HG03159 (cell line): ENCODE measurements around the gene CDK5R1.
"Not testable (repeated sequence)": the region's sequence is repeated elsewhere in the genome, so short reads cannot be mapped to it uniquely, and the experiment has no call there.

ENCODE experiments used
- ATAC-seq: cut with Tn5 transposase; IDR thresholded peaks from one replicate; pipeline ENCODE4 v1.9.1; 2021; ENCODE audit warnings: mild to moderate bottlenecking, moderate library complexity; ENCODE audit not compliant: unreplicated experiment

The CDK5R1 gene

DNA sequence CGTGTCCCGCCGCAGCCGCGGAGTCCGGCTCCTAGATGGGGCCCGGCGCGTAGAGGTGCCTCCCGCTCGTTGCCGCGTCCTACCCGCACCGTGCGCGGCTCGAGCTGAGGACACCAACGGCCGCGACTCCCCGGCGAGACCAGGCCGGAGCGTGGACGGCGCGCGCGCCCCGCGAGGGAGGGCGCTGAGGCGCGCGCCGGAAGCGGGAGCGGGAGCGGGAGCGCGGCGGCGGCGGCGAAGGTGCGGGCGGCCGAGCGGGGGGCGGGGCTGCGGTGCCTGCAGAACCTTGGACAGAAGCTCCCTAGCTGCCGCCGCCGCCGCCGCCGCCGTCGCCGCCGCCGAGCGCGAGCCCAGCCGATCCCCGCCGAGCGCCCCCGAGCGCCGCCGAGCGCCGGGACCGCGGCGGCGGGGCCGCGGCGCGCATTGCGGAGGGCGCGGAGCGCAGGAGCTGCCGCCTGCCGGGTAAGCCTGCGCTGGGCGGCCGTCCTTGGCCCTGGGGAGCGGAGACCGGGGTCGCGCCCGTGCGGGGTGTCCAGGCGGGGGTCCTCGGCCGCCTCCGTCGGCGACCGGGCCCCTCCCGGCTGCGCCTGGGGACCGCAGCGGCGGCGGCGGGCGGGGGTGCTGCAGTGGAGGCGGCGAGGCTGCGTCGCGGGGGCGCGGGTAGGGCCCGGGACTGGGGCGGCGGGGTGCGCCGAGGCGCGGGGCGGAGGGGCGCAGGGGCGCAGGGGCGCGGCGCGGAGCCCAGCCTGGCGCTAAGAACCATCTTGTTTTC, at the start of gene CDK5R1:
TSS of gene CDK5R1 (plus strand) at position 293 of the 772 bp plus-strand sequence. CDS start 628 bp downstream, outside the sequence.
- peak; percentile 43 for ATAC-seq

DNA sequence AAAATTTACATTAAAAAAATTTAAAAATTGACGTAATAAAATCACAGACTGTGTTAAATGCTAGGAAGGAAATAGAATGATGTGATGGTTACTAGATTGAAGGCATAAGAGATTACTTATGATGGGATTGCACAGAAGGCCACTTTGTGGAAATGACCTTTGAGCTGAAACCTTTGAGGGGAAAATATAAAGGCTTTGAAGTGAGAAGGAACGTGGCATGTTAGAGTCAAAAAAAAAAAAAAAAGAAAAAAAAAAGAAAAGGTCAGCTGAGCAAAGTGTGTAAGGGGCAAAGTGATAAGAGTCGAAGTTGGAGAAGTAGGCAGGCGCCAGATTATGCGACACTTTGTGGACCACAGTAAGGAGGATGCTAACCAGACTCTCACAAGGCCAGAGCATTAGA, 46.1 kb upstream of the CDK5R1 start:
- ATAC-seq = no peak

DNA sequence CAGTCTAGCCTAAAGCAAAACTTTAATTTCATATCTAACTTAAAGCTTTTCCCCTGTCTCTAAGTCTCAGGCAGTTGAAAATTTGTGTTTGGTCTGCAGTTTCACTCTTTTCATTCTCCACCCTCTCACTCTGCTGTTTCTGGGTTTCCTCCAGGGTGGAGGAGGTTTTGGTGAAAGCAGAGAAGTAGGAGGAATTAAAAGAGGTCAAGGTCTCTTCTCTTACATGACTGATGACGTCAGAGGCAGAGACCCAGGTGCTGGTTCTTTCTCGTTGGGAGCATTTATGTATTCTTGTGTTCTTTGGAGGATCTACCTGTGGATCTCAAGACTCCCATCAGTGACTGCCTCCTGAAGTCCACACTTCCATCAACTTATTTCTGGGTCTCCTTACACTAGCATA, 44.9 kb upstream of the CDK5R1 start:
- no peak for ATAC-seq

DNA sequence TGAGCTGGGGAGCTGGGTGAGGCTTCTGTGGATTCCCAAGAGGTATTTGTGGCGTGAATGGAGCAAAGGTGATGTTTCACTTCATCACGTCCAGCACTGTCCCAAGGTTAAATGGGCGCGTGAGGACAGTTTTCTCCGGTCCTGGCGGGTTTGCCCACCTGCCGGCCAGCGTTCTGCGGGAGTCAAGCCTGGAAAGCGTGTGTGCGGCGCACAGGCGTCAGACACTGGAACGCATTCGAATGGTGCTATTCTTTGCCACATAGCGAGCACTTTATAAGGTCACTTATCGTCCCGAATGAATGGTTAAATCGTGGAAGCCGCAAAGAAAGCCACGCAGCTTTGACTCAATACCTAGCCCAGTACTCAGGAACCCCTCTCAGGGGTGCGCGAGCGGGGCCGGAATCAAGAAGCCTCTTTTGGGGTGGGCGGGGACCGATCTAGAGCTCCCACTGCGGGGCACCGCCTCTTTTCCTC, 42.9 kb upstream of the CDK5R1 start:
- ATAC-seq = no peak

DNA sequence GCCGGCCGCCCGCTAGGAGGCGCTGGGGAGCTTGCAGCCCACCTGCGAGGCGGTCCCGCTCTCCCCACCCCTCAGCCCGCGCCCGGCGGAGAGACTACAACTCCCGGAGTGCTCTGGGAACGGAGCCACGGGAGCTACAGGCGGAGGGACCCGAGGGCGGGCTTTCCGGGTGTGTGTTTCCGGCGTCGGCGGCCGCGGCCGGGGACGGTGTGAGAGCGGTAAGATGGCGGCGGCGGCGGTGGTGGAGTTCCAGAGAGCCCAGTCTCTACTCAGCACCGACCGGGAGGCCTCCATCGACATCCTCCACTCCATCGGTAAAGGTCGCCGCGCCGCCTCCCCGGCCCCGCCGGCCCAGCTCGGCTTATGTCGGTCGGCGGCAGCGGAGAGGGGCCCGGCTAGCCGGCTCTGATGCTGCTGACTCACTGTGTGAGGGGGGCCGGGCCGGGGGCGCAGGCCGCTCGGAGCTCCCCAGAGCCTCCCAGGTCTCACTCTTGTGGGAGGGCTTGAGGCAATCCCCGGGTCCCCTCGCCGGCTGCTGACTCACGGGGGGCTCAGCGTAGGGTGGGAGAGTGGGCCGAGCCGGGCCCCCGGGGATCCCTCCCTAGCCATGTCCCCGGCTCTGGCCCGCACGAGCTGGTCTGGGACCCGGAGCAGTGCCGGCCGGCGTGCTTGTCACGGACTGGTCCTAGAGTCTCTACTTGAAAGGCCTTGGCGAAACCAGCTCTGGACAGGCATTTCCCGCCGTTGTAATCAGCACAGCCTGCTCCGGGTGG, 42.3 kb upstream of the CDK5R1 start, which contains the start of gene PSMD11:
TSS of gene PSMD11 (plus strand) at position 210 of the 773 bp plus-strand sequence. CDS start at position 224, 14 bp downstream.
- ATAC-seq = peak; percentile 92

DNA sequence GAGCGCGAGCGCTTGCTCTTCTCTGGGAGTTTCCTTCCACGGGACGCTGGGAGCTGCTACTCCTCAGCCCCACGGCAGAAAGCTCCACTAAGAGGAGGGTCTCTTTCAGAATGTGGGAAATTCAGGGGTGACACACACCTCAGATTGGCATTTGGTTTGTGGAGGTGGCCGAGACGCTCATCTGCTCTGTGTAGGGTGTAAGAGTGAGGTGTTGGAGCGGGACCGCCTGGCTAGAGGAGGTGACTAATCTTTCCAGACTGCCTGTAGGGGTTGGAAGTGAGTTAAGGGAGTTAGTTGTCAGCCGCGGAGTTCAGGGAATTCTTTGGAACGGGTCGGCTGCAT, 41.7 kb upstream of the CDK5R1 start:
- no peak for ATAC-seq

DNA sequence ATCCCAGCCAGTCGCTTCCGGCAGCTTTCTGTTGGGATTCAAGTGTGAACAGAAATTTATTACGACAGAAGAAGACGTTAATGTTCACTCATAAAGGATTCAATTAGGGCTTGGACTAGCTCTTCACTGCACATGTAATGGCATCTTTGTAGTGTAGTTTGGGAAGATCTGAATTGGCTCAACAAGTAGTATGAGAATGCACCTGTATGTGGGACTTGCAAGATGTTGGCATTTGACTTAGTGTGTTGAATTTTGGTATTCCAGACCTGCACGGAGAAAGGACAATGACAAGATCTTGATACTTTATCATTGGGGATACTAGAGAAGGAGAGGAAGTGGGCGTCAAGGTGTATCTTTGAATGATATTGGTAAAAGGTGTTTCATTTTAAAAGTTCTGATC, 41.3 kb upstream of the CDK5R1 start:
- ATAC-seq = no peak

DNA sequence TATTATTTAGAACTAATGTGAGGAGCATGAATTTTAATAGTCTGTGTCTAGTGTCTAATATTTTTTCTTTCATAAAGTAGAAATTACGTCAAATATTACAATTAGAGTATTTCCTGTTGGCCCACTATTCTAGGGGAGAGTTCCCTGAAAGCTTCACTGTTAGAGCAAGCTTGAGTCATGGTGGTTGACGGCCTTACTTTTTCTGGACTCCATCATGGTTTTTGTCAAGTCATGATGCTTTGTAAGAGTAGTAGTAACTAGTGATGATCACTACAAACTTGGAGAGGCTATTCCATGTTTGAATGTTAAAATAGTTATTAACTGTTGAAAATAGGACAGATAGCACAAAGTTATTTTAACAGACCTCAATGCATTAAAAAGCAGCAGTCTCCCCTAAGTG, 40.8 kb upstream of the CDK5R1 start:
- no peak for ATAC-seq

DNA sequence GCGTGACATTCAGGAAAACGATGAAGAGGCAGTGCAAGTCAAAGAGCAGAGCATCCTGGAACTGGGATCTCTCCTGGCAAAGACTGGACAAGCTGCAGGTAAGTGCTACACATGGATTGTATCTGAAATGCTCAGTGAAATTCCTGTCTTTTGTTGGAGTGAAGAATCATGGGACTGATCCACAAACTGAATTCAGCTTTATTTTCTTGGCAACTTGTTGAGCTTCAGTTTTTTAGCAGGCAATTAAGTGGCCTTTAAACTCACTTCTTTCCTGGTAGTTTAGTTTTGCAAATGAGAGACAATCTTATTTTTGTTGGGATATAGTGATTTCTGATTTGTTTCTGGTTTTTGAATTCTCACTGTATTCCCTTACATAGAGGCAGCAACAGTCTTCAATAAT, 39.8 kb upstream of the CDK5R1 start:
- no peak for ATAC-seq

DNA sequence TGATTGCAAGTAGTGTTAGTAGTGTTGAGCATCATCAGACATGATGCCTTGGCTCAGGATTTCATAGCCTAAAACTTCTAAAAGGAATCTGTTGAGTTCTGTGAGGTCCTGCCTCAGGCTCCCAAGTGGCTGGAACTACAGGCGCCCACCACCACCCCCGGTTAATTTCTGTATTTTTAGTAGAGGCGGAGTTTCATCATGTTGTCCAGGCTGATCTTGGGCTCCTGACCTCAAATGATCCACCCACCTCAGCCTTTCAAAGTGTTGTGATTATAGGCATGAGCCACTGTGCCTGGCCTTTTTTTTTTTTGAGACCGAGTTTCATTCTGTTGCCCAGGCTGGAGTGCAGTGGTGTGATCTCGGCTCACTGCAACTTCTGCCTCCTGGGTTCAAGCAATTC, 36.8 kb upstream of the CDK5R1 start:
- no peak for ATAC-seq

DNA sequence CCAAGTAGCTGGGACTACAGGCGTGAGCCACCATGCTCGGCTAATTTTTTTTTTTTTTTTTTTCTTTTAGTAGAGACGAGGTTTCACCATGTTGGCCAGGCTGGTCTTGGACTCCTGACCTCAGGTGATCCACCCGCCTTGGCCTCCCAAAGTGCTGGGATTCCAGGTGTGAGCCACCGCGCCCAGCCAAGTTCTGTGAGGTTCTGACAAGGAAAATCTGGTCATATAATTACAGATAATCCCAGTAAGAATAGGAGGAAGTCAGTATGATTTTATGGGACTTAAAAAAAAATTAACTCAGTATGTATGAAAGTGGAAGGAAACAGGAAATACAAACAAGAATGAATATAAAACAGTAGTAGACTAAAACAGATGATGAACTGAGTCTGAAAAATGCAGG, 36.4 kb upstream of the CDK5R1 start:
- not testable (repeated sequence) for ATAC-seq

DNA sequence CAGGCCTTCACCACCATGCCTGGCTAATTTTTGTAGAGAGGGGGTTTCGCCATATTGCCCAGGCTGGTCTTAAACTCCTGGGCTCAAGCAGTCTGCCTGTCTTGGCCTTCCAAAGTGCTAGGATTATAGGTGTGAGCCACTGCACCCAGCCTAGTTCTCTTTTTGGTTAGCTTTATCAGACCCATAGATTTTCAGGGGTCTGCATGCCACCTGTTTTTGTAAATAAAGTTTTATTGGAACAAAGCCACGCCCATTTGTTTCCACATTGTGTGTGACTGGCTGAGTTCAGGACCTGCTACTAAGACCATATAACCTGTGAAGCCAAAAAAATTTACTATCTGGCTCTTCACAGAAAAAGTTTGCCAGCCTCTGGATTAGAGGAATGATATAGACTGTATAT, 34.9 kb upstream of the CDK5R1 start:
- ATAC-seq = no peak

DNA sequence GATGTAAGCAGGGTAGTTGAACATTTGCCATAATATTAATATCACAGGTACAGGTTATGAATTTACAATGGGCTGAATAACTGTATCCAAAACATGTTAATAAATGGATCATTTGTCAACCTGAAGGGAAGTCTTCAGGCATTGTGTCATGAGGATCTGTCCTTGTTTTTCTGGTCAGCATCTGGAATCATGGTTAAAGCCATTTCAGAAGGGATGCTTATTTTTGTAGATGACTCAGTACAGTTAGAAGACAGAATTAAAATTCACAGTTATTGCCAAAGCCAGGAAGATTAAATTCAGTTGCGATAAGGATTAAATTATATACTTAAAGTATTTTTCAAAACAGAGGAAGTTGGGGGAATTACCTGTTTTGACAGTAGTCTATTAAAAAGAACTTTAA, 34.5 kb upstream of the CDK5R1 start:
- no peak for ATAC-seq

DNA sequence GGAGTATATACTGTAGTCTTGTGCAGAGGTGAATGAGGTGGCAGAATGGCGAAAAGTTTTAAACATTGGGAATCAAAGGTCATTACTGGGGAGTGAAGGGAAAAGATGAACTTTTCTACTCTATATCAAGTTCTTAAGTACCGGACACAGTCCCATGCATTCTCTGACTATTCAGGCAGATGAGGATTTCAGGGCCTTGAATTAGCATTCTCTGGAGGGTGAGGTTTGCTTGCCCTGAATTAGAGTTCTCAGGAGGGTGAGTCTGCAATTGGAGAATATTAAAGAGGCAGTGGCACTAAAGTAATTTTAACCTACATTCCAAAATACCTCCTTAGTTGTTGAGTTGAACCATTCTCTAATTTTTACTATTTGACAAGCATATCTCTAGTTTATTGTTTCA, 33.4 kb upstream of the CDK5R1 start:
- ATAC-seq = no peak

DNA sequence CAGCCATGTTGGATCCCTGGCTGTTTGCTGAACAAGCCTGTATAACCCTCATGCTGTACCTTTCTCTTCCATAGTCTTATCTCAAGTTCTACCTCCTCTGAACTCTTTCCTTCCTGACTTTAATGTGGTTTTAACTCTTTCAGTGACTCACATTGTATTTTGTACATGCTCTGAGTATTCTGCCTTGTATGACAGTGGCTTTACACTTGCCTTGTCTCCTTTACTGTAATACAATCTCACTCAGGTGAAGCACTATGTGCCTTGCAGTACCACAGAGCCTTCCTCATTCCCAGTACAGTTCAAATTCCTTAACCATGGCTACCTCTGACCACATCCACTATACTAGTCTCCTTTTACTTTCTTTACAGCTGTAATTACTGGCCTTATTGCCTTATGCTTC, 28.4 kb upstream of the CDK5R1 start:
- no peak for ATAC-seq

DNA sequence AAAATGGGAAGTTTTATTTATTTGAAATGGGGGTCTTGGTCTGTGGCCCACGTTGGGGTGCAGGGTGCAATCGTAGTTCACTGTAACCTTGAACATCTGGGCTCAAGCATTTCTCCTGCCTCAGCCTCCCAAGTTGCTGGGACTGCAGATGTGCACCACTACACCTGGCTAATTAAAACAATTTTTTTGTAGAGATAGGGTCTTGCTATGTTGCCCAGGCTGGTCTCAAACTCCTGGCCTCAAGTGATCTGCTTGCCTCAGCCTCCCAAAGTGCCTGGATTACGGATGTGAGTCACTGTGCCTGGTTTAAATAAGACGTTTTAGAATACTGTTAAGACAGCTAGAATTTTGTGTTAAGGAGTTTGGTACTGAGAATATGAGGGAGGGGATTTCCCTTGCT, 26.7 kb upstream of the CDK5R1 start:
- no peak for ATAC-seq

DNA sequence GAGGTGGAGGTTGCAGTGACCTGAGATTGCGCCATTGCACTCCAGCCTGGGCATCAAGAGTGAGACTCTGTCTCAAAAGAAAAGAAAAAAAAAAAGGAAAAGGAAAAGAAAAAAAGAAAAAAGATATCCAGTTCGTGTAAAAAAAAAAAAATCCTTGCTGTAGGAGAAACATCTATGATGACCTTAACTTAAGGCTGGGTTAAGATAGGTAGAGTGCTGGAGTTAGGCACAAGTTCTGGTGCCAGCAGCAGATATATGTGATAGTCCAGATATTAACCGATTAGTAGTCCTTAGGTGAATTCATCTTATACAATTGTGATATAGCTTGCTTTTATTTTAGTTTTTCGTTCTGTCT, 25.3 kb upstream of the CDK5R1 start:
- no peak for ATAC-seq

DNA sequence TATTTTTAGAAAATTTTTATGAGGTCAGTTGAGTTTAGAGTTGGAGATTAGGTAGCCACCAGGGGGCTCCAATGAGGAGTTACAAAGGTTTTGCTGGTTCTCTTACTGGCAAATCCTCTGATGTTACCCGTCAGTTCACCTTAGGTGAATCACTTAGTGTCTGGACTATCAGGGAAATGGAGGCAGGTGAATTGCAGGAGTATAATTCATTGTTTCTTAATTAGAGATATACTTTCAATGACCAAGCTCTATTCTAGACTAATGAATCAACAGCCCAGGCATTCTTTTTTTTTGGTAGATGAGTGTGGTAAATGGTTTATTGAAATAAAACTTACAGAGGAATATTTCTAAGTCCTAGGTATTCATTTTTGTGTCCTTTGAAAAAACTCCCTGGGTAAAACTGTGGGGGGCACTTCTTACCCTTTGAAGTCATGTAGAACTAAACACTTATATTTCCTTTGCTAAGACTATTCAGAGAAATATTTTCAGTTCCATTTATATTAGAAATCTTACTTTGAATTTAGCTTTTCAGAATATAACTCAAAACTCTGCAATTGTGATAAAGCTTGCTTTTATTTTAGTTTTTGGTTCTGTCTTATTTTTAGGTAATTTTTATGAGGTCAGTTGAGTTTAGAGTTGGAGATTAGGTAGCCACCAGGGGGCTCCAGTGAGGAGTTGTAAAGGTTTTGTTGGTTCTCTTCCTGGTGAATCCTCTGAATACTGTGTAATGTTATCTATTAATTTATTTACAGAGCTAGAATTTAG, 24.8 kb upstream of the CDK5R1 start:
- ATAC-seq = no peak

DNA sequence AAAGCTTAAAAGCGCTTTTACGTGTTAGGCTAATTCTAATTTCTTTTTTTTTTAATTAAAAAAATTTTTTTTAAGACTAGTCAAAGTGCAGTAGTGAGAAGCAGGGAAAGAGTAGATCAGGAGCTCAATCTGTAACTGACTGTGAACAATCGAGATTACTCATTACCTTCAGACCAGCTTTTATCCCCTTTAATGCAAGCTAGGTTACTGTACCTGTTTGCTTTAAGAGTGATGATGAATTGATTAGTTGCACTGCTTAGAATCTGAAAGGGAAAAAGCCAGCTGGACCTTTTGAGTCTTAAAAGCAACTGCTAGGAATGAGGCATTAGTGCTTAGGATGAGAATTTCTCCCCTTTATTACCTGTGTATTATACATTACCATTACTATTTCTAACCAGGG, 23.5 kb upstream of the CDK5R1 start:
- no peak for ATAC-seq

DNA sequence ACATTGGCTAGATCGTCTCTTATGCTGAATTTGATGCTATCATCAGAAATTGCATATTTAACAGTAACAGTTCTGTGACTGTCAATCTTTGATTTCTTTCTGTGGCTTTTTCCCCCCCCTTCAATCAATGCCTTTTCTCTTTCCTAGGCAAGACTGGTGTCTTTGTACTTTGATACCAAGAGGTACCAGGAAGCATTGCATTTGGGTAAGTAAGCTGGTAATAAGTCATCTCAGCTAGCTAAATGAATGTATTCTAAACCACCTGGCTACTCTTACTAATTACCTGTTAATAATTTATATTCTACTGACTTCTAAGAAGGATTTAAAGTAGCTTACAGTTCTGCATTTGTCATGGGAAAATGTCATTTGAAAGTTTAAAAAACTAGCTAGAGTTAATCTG, 22.4 kb upstream of the CDK5R1 start:
- ATAC-seq = no peak

DNA sequence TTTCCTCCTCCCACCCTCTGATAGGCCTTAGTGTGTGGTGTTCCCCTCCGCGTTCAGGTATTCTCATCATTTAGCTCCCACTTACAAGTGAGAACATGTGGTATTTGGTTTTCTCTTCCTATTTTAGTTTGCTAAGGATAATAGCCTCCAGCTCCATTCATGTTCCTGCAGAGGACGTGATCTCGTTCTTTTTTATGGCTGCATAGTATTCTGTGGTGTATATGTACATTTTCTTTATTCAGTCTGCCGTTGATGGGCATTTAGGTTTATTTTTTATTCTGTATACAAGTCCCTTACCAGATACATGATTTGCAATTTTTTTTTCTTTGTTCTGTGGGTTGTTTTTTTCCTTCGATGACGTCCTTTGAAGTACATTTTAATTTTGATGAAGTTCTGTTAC, 18.8 kb upstream of the CDK5R1 start:
- no peak for ATAC-seq
